Retinal pigment epithelial cell (primary cell): Measurements from ENCODE around the gene ZSCAN20.

Experiments
- DNase-seq: peaks from one replicate; pipeline ENCODE4 v3.0.0-alpha.2; 2010; ENCODE audit warnings: low read depth
- H3K4me3 ChIP-seq: 2 replicates; pipeline ENCODE4 v1.5.1; 2011; ENCODE audit warnings: mild to moderate bottlenecking, low read length, control low read depth, moderate library complexity
- TF ChIP-seq, protein P1 (sequence below): conservative IDR thresholded peaks from 2 replicates; pipeline ENCODE4 v1.5.1; 2011; ENCODE audit warnings: low read depth, low read length, control low read depth, inconsistent platforms

Gene ZSCAN20

DNA sequence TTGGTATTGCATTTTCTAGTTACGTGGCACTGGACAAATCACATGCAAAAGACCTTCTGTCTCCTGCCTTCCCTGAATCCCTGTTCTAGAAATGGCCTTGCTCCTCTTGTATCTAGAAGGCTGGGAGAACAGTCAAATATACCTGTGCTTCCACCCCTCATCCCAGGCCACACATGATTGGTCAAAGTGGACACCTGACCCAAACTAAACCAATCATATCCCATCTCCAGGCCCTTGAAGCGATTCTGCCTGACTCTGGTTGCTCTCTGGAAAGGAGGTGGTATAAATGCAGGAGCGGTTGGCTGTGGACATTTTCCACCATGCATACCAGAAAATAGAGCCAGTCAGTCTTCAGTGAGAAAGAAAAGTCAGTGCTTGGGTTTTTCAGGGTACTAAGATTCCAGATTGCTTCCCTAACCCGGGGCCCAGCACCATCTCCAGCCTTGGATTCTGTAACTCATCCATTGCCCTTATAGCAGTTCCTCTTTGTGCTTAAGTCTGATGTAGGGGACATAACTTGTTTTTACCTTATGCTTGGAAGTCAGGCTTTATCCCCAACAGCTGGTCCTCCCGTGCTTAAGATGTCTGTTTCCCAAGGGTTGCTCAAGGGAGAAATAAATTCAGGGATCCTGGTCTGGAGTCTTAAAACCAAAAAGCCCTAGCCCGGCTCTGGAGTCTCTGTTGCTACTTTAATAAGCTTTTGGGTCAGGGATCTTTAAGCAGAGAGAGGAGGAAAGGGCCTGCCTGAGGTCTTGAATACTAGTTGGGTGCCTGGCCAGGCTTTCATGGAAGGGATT, 33.9 kb upstream of the ZSCAN20 start:
- no peak for DNase-seq
- no peak overlapping the region for H3K4me3 ChIP-seq
- TF ChIP-seq, protein P1, sequence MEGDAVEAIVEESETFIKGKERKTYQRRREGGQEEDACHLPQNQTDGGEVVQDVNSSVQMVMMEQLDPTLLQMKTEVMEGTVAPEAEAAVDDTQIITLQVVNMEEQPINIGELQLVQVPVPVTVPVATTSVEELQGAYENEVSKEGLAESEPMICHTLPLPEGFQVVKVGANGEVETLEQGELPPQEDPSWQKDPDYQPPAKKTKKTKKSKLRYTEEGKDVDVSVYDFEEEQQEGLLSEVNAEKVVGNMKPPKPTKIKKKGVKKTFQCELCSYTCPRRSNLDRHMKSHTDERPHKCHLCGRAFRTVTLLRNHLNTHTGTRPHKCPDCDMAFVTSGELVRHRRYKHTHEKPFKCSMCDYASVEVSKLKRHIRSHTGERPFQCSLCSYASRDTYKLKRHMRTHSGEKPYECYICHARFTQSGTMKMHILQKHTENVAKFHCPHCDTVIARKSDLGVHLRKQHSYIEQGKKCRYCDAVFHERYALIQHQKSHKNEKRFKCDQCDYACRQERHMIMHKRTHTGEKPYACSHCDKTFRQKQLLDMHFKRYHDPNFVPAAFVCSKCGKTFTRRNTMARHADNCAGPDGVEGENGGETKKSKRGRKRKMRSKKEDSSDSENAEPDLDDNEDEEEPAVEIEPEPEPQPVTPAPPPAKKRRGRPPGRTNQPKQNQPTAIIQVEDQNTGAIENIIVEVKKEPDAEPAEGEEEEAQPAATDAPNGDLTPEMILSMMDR, result no peak

DNA sequence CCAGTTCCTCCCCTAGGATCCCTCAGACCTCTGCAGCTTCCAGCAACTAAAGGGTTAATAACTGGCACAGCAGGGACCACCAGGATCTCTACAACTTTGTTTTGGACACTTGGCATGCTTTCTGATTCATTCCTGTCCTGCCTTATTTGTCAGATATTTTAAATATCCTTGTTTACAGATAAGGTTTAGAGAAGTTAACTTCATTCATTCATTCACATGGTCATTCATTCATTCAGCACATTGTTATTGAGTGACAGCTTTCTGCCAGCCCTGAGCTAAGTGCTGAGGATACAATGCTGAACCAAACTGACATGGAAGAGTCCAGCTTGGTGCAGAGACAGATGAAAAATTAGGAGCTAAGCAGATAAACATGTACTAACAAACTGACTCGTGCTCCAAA, 32.8 kb upstream of the ZSCAN20 start:
- no peak for DNase-seq
- TF ChIP-seq, protein P1, result no peak
- H3K4me3 ChIP-seq, result no peak overlapping the region

DNA sequence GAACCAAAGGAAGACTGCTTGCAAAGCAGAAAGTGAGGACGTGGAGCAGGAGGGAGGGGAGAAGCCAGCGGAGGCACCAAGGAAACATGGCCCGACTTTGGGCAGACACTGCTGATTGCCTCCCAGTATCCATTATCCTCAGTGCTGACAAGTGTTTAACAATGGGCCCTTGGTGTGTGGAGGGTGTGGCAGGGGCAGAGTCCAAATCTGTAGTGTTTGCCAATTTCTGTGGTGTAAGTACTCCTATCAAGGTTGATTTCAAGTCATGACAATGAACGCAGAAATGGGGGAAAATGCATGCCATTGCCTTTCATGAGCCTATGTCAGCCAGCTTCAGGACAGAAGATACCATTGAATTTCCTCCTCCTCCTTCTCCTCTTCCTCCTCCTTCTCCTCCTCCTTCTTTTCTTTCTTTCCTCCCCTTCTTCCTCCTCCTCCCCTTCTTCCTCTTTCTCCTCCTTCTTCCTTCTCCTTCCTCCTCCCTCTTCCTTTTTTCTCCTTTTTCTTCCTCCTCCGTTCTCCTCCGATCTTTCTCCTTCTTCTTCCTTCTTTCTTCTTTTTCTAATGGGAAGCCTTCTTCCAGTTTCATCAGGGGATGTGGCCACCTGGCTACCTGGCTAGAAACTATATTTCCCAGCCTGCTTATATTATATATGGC, 31.2 kb upstream of the ZSCAN20 start:
- TF ChIP-seq, protein P1, result no peak
- no peak overlapping the region for H3K4me3 ChIP-seq
- DNase-seq, result no peak

DNA sequence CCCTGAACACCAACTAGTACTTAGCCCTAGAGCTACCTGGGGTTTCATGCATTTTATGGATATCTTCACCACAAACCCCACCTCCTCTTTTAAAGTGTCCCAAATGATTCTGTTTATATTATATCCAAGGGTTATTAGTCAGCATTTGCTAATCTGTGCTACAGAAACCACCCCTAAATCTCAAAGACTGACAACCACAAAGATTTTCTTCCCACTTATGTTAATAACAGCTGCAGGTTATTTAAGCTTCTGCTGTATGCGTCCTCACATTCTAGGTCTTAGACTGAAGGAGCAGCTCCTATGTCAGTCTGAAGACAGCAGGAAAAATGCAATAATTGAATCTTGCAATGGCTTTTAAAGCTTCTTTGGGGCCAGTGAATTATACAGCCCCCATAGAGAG, 30.3 kb upstream of the ZSCAN20 start:
- H3K4me3 ChIP-seq, result no peak overlapping the region
- DNase-seq, result no peak
- TF ChIP-seq, protein P1, result no peak

DNA sequence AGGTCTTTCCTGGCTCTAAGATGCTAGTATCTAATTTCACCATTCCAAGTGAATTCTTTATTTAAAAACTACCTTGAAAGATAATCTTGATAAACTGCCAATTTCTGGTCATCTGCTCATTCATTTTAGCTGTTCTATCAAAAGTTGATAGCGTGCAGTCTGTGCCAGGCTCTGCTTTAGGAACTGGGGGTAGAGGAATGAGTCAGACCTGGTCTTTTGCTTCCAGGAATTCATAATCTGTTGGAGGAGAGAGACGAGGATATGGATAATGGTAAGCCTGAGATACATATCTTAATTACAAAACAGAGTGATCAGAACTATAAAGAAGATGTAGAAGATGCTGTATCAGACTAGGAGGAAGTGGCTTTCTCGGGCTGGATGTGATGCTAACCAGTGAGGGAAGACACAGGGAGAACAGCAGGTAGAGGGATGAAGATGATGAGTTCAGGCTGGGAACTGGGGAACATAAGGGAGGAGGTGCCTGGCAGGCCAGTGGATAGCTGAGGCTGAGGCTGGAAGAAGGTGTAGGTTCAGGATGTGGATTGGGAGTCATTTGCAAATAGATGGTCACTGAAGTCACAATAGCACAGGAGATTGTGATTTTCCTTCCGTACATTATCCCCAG, 29.3 kb upstream of the ZSCAN20 start:
- no peak overlapping the region for H3K4me3 ChIP-seq
- TF ChIP-seq, protein P1, result no peak
- DNase-seq, result no peak

DNA sequence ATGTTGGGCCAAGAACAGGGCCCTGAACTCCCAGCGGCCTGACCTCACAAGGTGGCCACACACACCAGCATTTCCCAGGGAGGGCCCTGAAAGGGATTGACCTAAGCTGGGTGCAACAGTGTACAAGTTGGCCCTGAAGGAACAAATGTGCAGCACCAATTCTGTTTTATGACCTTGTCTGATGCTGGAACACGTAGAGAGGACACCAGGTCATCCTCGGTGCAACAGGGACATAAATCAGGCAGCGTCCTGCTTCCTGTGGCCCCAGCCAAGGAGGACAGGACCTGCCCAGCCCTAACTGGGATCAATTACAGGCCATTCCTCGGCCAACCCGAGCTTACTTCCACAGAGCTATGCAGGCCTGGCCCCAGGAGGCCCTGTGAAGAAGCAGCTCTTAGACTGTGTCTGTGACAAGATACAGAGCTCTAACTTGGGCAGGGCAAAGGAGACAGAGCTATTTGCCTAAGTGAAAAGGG, 28.7 kb upstream of the ZSCAN20 start:
- DNase-seq, result no peak
- TF ChIP-seq, protein P1, result no peak
- no peak overlapping the region for H3K4me3 ChIP-seq
